ENCODE data around the gene PGGHG.
A peak's percentile ranks its signal among the peaks of the same experiment; 100 is the strongest.
"Not testable (repeated sequence)": the region's sequence is repeated elsewhere in the genome, so short reads cannot be mapped to it uniquely, and the experiment has no call there.

The PGGHG gene

GRCh38 chr11:299081-299891 lies 10.4 kb downstream of the PGGHG start, which contains the start of gene IFITM5:
Gene IFITM5 (minus strand): TSS chr11:299526. CDS start chr11:299490, 36 bp downstream.
- DNase-seq: no peak

- no peak for DNase-seq
These were observed 11.2 kb downstream of the PGGHG start for GRCh38 chr11:299951-300735.

- DNase-seq: no peak
These were observed 14.4 kb downstream of the PGGHG start for GRCh38 chr11:303363-303762.

GRCh38 chr11:304061-304506 lies 15.2 kb downstream of the PGGHG start:
- no peak for DNase-seq

- DNase-seq: peak; percentile 65
These were observed 16.3 kb downstream of the PGGHG start for GRCh38 chr11:304915-305843.

- DNase-seq: no peak
These were observed 16.9 kb downstream of the PGGHG start for GRCh38 chr11:305844-306211.

- no peak for DNase-seq
These were observed 17.9 kb downstream of the PGGHG start for GRCh38 chr11:306645-307371.

GRCh38 chr11:307766-308708 lies 19.1 kb downstream of the PGGHG start, which contains the start of gene IFITM2:
Gene IFITM2 (plus strand): TSS chr11:307816. CDS start chr11:308193, 377 bp downstream.
- peak; percentile 53 to 59 for DNase-seq

- DNase-seq: not testable (repeated sequence)
These were observed 20.1 kb downstream of the PGGHG start for GRCh38 chr11:308740-309665.

- not testable (repeated sequence) for DNase-seq
These were observed 21.1 kb downstream of the PGGHG start for GRCh38 chr11:309979-310572.

- DNase-seq: peak in 1 of 2 donors; percentile 56
These were observed 22.3 kb downstream of the PGGHG start for GRCh38 chr11:311013-311748.

- peak in 1 of 2 donors; percentile 48 for DNase-seq
These were observed 23.3 kb downstream of the PGGHG start for GRCh38 chr11:312092-312816.

GRCh38 chr11:313304-313786 lies 24.4 kb downstream of the PGGHG start:
- DNase-seq: no peak

- peak in 1 of 2 donors; percentile 63 for DNase-seq
These were observed 25.0 kb downstream of the PGGHG start, which contains the start of gene IFITM1 for GRCh38 chr11:313787-314553. Gene IFITM1 (plus strand): TSS chr11:314040. CDS start chr11:314171, 131 bp downstream.

GRCh38 chr11:314554-314875 lies 25.6 kb downstream of the PGGHG start:
- not testable (repeated sequence) for DNase-seq

- peak in 1 of 2 donors; percentile 38 for DNase-seq
These were observed 26.1 kb downstream of the PGGHG start for GRCh38 chr11:315051-315481.
